HEK293 (cell line): ENCODE results near the gene PGP.

Source experiments
- BCL11B ChIP-seq: fragments of 450-650 bp; formaldehyde crosslinking; IDR thresholded peaks from 2 replicates; pipeline ENCODE4 v1.5.1; 2016; ENCODE audit warnings: low read depth, missing biosample characterization, missing genetic modification characterization
- KLF10 ChIP-seq: fragments of 450-650 bp; IDR thresholded peaks from 2 replicates; pipeline ENCODE4 v1.5.1; 2018; ENCODE audit warnings: missing biosample characterization, mild to moderate bottlenecking, missing genetic modification characterization
- KLF8 ChIP-seq: fragments of 450-650 bp; formaldehyde crosslinking; IDR thresholded peaks from 2 replicates; pipeline ENCODE4 v1.5.1; 2016; ENCODE audit warnings: missing biosample characterization, missing genetic modification characterization
- SALL2 ChIP-seq: fragments of 450-650 bp; formaldehyde crosslinking; IDR thresholded peaks from 2 replicates; pipeline ENCODE4 v1.5.0; 2017; ENCODE audit warnings: missing biosample characterization, mild to moderate bottlenecking, missing genetic modification characterization, borderline replicate concordance
- TRIM28 ChIP-seq: IDR thresholded peaks from 2 replicates; pipeline ENCODE4 v1.6.1; 2011; ENCODE audit warnings: low read length, control low read depth, borderline replicate concordance
- ZBTB48 ChIP-seq: fragments of 450-650 bp; formaldehyde crosslinking; IDR thresholded peaks from 2 replicates; pipeline ENCODE4 v1.5.1; 2016; ENCODE audit warnings: missing biosample characterization, missing genetic modification characterization
- ZNF19 ChIP-seq: fragments of 450-650 bp; formaldehyde crosslinking; IDR thresholded peaks from 2 replicates; pipeline ENCODE4; 2016; ENCODE audit warnings: missing biosample characterization, missing genetic modification characterization, low read depth
- ZNF23 ChIP-seq: fragments of 450-650 bp; formaldehyde crosslinking; IDR thresholded peaks from 2 replicates; pipeline ENCODE4 v1.5.1; 2016; ENCODE audit warnings: missing biosample characterization, missing genetic modification characterization, borderline replicate concordance
- ZNF239 ChIP-seq: fragments of 450-650 bp; formaldehyde crosslinking; IDR thresholded peaks from 2 replicates; pipeline ENCODE4 v1.5.1; 2016; ENCODE audit warnings: missing biosample characterization, missing genetic modification characterization
- ZNF335 ChIP-seq: fragments of 450-650 bp; formaldehyde crosslinking; conservative IDR thresholded peaks from 2 replicates; pipeline ENCODE4 v1.5.1; 2016; ENCODE audit warnings: missing biosample characterization, missing genetic modification characterization
- ZNF354C ChIP-seq: fragments of 450-650 bp; formaldehyde crosslinking; IDR thresholded peaks from 2 replicates; pipeline ENCODE4 v1.5.1; 2016; ENCODE audit warnings: missing biosample characterization, missing genetic modification characterization, low read depth, borderline replicate concordance
- ZNF37A ChIP-seq: fragments of 450-650 bp; IDR thresholded peaks from 2 replicates; pipeline ENCODE4 v1.5.1; 2018; ENCODE audit warnings: missing biosample characterization, missing genetic modification characterization
- ZNF426 ChIP-seq: fragments of 450-650 bp; formaldehyde crosslinking; IDR thresholded peaks from 2 replicates; pipeline ENCODE4 v1.5.1; 2017; ENCODE audit warnings: missing biosample characterization, missing genetic modification characterization, mild to moderate bottlenecking, inconsistent platforms, moderate library complexity
- ZNF433 ChIP-seq: fragments of 450-650 bp; formaldehyde crosslinking; IDR thresholded peaks from 2 replicates; pipeline ENCODE4 v1.5.1; 2016; ENCODE audit warnings: missing biosample characterization, missing genetic modification characterization, low read depth
- ZNF501 ChIP-seq: fragments of 450-650 bp; formaldehyde crosslinking; IDR thresholded peaks from 2 replicates; pipeline ENCODE4 v1.5.1; 2016; ENCODE audit warnings: missing biosample characterization, missing genetic modification characterization
- ZNF514 ChIP-seq: fragments of 450-650 bp; formaldehyde crosslinking; IDR thresholded peaks from 2 replicates; pipeline ENCODE4 v1.5.1; 2016; ENCODE audit warnings: missing biosample characterization, missing genetic modification characterization
- ZNF660 ChIP-seq: fragments of 450-650 bp; IDR thresholded peaks from 2 replicates; pipeline ENCODE4 v1.5.1; 2018; ENCODE audit warnings: missing biosample characterization, mild to moderate bottlenecking, missing genetic modification characterization
- TF ChIP-seq, protein P1 (sequence below): fragments of 450-650 bp; formaldehyde crosslinking; IDR thresholded peaks from 2 replicates; pipeline ENCODE4 v1.5.1; 2016; ENCODE audit warnings: missing biosample characterization, missing genetic modification characterization
- TF ChIP-seq, protein P2 (sequence below): fragments of 450-650 bp; formaldehyde crosslinking; IDR thresholded peaks from 2 replicates; pipeline ENCODE4 v1.5.1; 2016; ENCODE audit warnings: missing biosample characterization, missing genetic modification characterization, borderline replicate concordance
- TF ChIP-seq, protein P3 (sequence below): fragments of 450-650 bp; formaldehyde crosslinking; IDR thresholded peaks from 2 replicates; pipeline ENCODE4 v1.5.1; 2016; ENCODE audit warnings: missing biosample characterization, missing genetic modification characterization
- TF ChIP-seq, protein P4 (sequence below): fragments of 450-650 bp; formaldehyde crosslinking; IDR thresholded peaks from 2 replicates; pipeline ENCODE4 v1.5.1; 2017; ENCODE audit warnings: missing biosample characterization, missing genetic modification characterization
- TF ChIP-seq, protein P5 (sequence below): fragments of 450-650 bp; formaldehyde crosslinking; IDR thresholded peaks from 2 replicates; pipeline ENCODE4 v1.5.1; 2016; ENCODE audit warnings: missing biosample characterization, missing genetic modification characterization

PGP gene

DNA sequence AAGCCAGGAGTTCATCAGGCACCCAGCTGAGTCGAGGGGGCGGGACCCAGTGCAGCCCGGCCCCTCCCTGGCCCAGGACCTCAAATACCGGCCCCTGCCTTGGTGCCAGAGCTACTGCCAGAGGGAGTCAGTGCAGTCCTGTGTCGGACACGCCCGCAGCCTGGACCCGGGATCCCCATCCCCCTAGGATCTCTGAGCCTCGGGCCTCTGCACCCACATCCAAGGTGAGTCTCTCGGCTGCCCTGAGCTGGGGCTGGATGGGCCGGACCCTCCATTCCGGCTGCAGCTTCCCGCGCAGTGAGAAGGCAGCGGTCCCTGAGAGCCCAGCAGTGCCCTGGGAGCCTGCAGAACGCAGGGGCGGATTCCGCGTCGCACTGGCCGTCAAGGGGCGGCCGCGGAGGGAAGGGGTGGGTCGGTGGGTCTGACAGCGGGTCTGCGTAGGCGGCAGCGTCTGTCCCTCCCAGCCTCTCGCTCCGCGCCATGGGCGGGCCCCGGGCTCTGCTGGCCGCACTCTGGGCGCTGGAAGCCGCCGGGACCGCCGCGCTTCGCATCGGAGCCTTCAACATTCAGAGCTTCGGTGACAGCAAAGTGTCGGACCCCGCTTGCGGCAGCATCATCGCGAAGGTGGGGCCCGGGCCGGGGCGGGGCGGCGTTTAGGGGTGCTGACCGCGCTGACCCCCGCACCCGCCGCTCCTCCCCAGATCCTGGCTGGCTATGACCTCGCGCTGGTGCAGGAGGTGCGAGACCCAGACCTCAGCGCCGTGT is 21.9 kb upstream of the PGP start, which contains the start of gene DNASE1L2 (continued):
- TF ChIP-seq ZNF335 (tag by site-specific recombination) = peak; percentile 43
- no peak for TF ChIP-seq ZNF501
- no peak for TF ChIP-seq ZNF354C
- TF ChIP-seq, protein P1, sequence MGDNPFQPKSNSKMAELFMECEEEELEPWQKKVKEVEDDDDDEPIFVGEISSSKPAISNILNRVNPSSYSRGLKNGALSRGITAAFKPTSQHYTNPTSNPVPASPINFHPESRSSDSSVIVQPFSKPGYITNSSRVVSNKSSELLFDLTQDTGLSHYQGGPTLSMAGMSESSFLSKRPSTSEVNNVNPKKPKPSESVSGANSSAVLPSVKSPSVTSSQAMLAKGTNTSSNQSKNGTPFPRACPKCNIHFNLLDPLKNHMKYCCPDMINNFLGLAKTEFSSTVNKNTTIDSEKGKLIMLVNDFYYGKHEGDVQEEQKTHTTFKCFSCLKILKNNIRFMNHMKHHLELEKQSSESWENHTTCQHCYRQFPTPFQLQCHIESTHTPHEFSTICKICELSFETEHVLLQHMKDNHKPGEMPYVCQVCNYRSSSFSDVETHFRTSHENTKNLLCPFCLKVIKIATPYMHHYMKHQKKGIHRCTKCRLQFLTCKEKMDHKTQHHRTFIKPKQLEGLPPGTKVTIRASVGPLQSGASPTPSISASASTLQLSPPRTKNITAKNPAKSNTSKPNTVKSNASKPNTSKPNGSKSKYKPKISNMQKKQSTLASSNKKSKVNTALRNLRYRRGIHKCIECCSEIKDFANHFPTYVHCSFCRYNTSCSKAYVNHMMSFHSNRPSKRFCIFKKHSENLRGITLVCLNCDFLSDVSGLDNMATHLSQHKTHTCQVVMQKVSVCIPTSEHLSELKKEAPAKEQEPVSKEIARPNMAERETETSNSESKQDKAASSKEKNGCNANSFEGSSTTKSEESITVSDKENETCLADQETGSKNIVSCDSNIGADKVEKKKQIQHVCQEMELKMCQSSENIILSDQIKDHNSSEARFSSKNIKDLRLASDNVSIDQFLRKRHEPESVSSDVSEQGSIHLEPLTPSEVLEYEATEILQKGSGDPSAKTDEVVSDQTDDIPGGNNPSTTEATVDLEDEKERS (tag by site-specific recombination) = no peak
- TF ChIP-seq ZNF426 (tag by site-specific recombination) = no peak
- peak; percentile 58 for TF ChIP-seq ZBTB48
- TF ChIP-seq ZNF19 = no peak
- no peak for TF ChIP-seq ZNF23 (tag by site-specific recombination)
- TF ChIP-seq BCL11B = peak; percentile 15; the same call in 1 of the 2 replicates
- TF ChIP-seq ZNF37A (tag by site-specific recombination) = no peak
- TF ChIP-seq, protein P2, sequence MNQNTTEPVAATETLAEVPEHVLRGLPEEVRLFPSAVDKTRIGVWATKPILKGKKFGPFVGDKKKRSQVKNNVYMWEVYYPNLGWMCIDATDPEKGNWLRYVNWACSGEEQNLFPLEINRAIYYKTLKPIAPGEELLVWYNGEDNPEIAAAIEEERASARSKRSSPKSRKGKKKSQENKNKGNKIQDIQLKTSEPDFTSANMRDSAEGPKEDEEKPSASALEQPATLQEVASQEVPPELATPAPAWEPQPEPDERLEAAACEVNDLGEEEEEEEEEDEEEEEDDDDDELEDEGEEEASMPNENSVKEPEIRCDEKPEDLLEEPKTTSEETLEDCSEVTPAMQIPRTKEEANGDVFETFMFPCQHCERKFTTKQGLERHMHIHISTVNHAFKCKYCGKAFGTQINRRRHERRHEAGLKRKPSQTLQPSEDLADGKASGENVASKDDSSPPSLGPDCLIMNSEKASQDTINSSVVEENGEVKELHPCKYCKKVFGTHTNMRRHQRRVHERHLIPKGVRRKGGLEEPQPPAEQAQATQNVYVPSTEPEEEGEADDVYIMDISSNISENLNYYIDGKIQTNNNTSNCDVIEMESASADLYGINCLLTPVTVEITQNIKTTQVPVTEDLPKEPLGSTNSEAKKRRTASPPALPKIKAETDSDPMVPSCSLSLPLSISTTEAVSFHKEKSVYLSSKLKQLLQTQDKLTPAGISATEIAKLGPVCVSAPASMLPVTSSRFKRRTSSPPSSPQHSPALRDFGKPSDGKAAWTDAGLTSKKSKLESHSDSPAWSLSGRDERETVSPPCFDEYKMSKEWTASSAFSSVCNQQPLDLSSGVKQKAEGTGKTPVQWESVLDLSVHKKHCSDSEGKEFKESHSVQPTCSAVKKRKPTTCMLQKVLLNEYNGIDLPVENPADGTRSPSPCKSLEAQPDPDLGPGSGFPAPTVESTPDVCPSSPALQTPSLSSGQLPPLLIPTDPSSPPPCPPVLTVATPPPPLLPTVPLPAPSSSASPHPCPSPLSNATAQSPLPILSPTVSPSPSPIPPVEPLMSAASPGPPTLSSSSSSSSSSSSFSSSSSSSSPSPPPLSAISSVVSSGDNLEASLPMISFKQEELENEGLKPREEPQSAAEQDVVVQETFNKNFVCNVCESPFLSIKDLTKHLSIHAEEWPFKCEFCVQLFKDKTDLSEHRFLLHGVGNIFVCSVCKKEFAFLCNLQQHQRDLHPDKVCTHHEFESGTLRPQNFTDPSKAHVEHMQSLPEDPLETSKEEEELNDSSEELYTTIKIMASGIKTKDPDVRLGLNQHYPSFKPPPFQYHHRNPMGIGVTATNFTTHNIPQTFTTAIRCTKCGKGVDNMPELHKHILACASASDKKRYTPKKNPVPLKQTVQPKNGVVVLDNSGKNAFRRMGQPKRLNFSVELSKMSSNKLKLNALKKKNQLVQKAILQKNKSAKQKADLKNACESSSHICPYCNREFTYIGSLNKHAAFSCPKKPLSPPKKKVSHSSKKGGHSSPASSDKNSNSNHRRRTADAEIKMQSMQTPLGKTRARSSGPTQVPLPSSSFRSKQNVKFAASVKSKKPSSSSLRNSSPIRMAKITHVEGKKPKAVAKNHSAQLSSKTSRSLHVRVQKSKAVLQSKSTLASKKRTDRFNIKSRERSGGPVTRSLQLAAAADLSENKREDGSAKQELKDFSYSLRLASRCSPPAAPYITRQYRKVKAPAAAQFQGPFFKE = no peak
- TF ChIP-seq, protein P3, sequence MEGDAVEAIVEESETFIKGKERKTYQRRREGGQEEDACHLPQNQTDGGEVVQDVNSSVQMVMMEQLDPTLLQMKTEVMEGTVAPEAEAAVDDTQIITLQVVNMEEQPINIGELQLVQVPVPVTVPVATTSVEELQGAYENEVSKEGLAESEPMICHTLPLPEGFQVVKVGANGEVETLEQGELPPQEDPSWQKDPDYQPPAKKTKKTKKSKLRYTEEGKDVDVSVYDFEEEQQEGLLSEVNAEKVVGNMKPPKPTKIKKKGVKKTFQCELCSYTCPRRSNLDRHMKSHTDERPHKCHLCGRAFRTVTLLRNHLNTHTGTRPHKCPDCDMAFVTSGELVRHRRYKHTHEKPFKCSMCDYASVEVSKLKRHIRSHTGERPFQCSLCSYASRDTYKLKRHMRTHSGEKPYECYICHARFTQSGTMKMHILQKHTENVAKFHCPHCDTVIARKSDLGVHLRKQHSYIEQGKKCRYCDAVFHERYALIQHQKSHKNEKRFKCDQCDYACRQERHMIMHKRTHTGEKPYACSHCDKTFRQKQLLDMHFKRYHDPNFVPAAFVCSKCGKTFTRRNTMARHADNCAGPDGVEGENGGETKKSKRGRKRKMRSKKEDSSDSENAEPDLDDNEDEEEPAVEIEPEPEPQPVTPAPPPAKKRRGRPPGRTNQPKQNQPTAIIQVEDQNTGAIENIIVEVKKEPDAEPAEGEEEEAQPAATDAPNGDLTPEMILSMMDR = no peak
- 0 out of 2 replicates have a peak, but pooled peaks have one; percentile 19 for TF ChIP-seq KLF10 (tag by site-specific recombination)
- no peak for TF ChIP-seq ZNF660 (tag by site-specific recombination)
- TF ChIP-seq, protein P4, sequence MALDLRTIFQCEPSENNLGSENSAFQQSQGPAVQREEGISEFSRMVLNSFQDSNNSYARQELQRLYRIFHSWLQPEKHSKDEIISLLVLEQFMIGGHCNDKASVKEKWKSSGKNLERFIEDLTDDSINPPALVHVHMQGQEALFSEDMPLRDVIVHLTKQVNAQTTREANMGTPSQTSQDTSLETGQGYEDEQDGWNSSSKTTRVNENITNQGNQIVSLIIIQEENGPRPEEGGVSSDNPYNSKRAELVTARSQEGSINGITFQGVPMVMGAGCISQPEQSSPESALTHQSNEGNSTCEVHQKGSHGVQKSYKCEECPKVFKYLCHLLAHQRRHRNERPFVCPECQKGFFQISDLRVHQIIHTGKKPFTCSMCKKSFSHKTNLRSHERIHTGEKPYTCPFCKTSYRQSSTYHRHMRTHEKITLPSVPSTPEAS (tag by site-specific recombination) = no peak
- TF ChIP-seq TRIM28 = no peak
- TF ChIP-seq KLF8 (tag by site-specific recombination) = no peak
- no peak for TF ChIP-seq SALL2 (tag by site-specific recombination)
- TF ChIP-seq ZNF433 (tag by site-specific recombination) = no peak
- TF ChIP-seq, protein P5, sequence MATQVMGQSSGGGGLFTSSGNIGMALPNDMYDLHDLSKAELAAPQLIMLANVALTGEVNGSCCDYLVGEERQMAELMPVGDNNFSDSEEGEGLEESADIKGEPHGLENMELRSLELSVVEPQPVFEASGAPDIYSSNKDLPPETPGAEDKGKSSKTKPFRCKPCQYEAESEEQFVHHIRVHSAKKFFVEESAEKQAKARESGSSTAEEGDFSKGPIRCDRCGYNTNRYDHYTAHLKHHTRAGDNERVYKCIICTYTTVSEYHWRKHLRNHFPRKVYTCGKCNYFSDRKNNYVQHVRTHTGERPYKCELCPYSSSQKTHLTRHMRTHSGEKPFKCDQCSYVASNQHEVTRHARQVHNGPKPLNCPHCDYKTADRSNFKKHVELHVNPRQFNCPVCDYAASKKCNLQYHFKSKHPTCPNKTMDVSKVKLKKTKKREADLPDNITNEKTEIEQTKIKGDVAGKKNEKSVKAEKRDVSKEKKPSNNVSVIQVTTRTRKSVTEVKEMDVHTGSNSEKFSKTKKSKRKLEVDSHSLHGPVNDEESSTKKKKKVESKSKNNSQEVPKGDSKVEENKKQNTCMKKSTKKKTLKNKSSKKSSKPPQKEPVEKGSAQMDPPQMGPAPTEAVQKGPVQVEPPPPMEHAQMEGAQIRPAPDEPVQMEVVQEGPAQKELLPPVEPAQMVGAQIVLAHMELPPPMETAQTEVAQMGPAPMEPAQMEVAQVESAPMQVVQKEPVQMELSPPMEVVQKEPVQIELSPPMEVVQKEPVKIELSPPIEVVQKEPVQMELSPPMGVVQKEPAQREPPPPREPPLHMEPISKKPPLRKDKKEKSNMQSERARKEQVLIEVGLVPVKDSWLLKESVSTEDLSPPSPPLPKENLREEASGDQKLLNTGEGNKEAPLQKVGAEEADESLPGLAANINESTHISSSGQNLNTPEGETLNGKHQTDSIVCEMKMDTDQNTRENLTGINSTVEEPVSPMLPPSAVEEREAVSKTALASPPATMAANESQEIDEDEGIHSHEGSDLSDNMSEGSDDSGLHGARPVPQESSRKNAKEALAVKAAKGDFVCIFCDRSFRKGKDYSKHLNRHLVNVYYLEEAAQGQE = no peak
- TF ChIP-seq ZNF514 (tag by site-specific recombination) = no peak
- no peak for TF ChIP-seq ZNF239
